ENCODE results near the gene GBE1. TPM values are rescaled to one million over a fixed set of nuclear protein-coding genes. Genes with fewer than 3 reads are reported as not detected.

Gene GBE1
- polyA plus RNA-seq, 1 of the 3 experiments (the other 2 are of a cell fraction), result 14.2 TPM

DNA sequence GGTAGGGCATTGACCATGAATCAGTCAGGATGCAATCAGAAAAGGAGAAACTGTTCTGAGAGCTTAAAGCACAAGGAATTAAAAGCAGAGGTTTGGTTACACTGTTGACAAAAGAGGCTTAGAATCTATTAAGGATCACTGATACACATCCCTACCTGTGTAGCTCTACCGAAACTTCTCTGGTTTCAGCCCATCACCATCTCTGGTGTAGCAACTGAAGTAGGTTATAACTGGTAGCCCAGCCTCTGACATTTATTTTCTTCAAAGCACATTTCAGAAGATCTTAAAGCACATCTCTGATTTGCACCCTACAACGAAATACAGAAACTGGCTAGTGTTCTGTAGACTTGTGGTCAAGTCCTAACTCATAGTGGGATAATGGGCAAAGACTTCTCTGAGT is 283.7 kb downstream of the GBE1 start:
- Histone ChIP-seq H3K9ac (no peak overlapping the region), H3F3A (replicated peaks; ENCODE audit: insufficient read depth) (no peaks in the 10 kb centered on the region), H2AFZ (ENCODE audit: low read depth) (no peak overlapping the region), H3K79me2 (ENCODE audit: insufficient read depth) (no peaks in the 10 kb centered on the region), H3K4me3 (ENCODE audit: low read depth in 2 of 2, low read length in 1 of 2) (no peak overlapping the region), H3K9me3 (no peaks in the 10 kb centered on the region), H3K4me2 (no peak overlapping the region), H3K27me3 (ENCODE audit: insufficient read depth) (no peaks in the 10 kb centered on the region), H4K20me1 (ENCODE audit: insufficient read depth) (no peaks in the 10 kb centered on the region), H3K9me2 (no peaks in the 10 kb centered on the region), H3K27ac (ENCODE audit: low read depth in 2 of 2, low read length in 1 of 2) (no peak overlapping the region), H3K4me1 (ENCODE audit: control insufficient read depth in 1 of 2, insufficient read depth in 2 of 2, low read depth in 1 of 2, low read length in 1 of 2) (no peaks in the 10 kb centered on the region), H3K36me3 (replicated peaks in 1 of 2; ENCODE audit: control insufficient read depth in 1 of 2, insufficient read depth in 2 of 2, low read length in 1 of 2) (no peaks in the 10 kb centered on the region)
- no peak for DNase-seq
- POLR2A ChIA-PET, result no interaction called here
- 74% methylated on average over 2 of the region's 2 CpGs for WGBS (ENCODE audit: low lambda C conversion rate)
- TF ChIP-seq ELF1 (IDR thresholded peaks at IDR 0.05) (no peak), POLR2AphosphoS5 (IDR thresholded peaks at IDR 0.05; ENCODE audit: low read depth, low read length) (no peak), RXRA (IDR thresholded peaks at IDR 0.05; ENCODE audit: borderline replicate concordance, low read depth) (no peak), MEF2A (IDR thresholded peaks at IDR 0.05; ENCODE audit: borderline replicate concordance, low read depth) (no peak), EZH2phosphoT487 (IDR thresholded peaks at IDR 0.05; ENCODE audit: borderline replicate concordance, low read depth) (no peak), GABPA (IDR thresholded peaks at IDR 0.05; ENCODE audit: low read depth) (no peak), TCF12 (IDR thresholded peaks at IDR 0.05) (no peak), RAD21 (IDR thresholded peaks at IDR 0.05; ENCODE audit: low read length) (no peak), SIN3A (IDR thresholded peaks at IDR 0.05; ENCODE audit: borderline replicate concordance, low read depth, low read length) (no peak), YY1 (IDR thresholded peaks at IDR 0.05; ENCODE audit: low read depth) (no peak)
- TF ChIP-seq, protein P1, sequence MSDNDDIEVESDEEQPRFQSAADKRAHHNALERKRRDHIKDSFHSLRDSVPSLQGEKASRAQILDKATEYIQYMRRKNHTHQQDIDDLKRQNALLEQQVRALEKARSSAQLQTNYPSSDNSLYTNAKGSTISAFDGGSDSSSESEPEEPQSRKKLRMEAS (IDR thresholded peaks at IDR 0.05; ENCODE audit: low read depth), result no peak
- TF ChIP-seq, protein P2, sequence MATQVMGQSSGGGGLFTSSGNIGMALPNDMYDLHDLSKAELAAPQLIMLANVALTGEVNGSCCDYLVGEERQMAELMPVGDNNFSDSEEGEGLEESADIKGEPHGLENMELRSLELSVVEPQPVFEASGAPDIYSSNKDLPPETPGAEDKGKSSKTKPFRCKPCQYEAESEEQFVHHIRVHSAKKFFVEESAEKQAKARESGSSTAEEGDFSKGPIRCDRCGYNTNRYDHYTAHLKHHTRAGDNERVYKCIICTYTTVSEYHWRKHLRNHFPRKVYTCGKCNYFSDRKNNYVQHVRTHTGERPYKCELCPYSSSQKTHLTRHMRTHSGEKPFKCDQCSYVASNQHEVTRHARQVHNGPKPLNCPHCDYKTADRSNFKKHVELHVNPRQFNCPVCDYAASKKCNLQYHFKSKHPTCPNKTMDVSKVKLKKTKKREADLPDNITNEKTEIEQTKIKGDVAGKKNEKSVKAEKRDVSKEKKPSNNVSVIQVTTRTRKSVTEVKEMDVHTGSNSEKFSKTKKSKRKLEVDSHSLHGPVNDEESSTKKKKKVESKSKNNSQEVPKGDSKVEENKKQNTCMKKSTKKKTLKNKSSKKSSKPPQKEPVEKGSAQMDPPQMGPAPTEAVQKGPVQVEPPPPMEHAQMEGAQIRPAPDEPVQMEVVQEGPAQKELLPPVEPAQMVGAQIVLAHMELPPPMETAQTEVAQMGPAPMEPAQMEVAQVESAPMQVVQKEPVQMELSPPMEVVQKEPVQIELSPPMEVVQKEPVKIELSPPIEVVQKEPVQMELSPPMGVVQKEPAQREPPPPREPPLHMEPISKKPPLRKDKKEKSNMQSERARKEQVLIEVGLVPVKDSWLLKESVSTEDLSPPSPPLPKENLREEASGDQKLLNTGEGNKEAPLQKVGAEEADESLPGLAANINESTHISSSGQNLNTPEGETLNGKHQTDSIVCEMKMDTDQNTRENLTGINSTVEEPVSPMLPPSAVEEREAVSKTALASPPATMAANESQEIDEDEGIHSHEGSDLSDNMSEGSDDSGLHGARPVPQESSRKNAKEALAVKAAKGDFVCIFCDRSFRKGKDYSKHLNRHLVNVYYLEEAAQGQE (IDR thresholded peaks at IDR 0.05; ENCODE audit: low read depth, low read length), result no peak
- TF ChIP-seq, protein P3, sequence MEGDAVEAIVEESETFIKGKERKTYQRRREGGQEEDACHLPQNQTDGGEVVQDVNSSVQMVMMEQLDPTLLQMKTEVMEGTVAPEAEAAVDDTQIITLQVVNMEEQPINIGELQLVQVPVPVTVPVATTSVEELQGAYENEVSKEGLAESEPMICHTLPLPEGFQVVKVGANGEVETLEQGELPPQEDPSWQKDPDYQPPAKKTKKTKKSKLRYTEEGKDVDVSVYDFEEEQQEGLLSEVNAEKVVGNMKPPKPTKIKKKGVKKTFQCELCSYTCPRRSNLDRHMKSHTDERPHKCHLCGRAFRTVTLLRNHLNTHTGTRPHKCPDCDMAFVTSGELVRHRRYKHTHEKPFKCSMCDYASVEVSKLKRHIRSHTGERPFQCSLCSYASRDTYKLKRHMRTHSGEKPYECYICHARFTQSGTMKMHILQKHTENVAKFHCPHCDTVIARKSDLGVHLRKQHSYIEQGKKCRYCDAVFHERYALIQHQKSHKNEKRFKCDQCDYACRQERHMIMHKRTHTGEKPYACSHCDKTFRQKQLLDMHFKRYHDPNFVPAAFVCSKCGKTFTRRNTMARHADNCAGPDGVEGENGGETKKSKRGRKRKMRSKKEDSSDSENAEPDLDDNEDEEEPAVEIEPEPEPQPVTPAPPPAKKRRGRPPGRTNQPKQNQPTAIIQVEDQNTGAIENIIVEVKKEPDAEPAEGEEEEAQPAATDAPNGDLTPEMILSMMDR (IDR thresholded peaks at IDR 0.05), result no peak
- CTCF ChIA-PET, result interaction anchor here (5.7 kb wide), 1 partner anchor 12 kb away, joined by 35 read pairs; no protein-coding TSS in a partner anchor

DNA sequence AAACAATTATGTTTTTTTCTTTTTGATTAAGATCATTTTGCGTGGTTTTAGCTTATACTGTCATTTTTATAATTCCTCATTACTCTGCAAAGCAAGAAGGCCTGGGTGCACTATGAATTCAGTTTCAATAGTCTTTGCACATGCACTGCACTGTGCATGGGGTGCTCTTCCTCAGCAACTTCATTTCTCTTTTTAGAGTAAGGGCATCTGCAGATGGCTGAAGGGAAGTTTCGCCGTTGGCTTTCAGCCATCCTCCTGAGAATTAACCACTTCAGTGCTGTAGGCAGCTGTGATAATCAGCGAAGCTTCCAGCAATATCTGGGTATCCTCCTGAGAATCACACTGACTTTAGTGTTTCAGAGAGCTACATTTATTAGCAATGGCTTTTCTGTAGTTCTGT is 284.8 kb downstream of the GBE1 start:
- WGBS (ENCODE audit: low lambda C conversion rate), result 59% methylated on average over 3 of the region's 4 CpGs
- Histone ChIP-seq H3K9me2 (no peaks in the 10 kb centered on the region), H3K4me2 (no peak overlapping the region), H3K4me1 (ENCODE audit: control insufficient read depth in 1 of 2, insufficient read depth in 2 of 2, low read depth in 1 of 2, low read length in 1 of 2) (no peaks in the 10 kb centered on the region), H3K79me2 (ENCODE audit: insufficient read depth) (no peaks in the 10 kb centered on the region), H2AFZ (ENCODE audit: low read depth) (no peak overlapping the region), H3K9ac (no peak overlapping the region), H4K20me1 (ENCODE audit: insufficient read depth) (no peaks in the 10 kb centered on the region), H3F3A (replicated peaks; ENCODE audit: insufficient read depth) (no peaks in the 10 kb centered on the region), H3K36me3 (replicated peaks in 1 of 2; ENCODE audit: control insufficient read depth in 1 of 2, insufficient read depth in 2 of 2, low read length in 1 of 2) (no peaks in the 10 kb centered on the region), H3K27me3 (ENCODE audit: insufficient read depth) (no peaks in the 10 kb centered on the region), H3K9me3 (no peaks in the 10 kb centered on the region), H3K27ac (ENCODE audit: low read depth in 2 of 2, low read length in 1 of 2) (no peak overlapping the region), H3K4me3 (ENCODE audit: low read depth in 2 of 2, low read length in 1 of 2) (no peak overlapping the region)
- ChIA-PET CTCF (interaction anchor here (5.7 kb wide), 1 partner anchor 13 kb away, joined by 35 read pairs; no protein-coding TSS in a partner anchor), POLR2A (no interaction called here)
- no peak for DNase-seq
- TF ChIP-seq EZH2phosphoT487 (IDR thresholded peaks at IDR 0.05; ENCODE audit: borderline replicate concordance, low read depth) (no peak), TAF1 (IDR thresholded peaks at IDR 0.05; ENCODE audit: borderline replicate concordance, low read depth, low read length) (no peak), RCOR1 (IDR thresholded peaks at IDR 0.05; ENCODE audit: low read length) (no peak), MXI1 (IDR thresholded peaks at IDR 0.05; ENCODE audit: low read depth, low read length) (no peak), SMC3 (IDR thresholded peaks at IDR 0.05; ENCODE audit: low read depth, low read length) (no peak)
- TF ChIP-seq, protein P4, sequence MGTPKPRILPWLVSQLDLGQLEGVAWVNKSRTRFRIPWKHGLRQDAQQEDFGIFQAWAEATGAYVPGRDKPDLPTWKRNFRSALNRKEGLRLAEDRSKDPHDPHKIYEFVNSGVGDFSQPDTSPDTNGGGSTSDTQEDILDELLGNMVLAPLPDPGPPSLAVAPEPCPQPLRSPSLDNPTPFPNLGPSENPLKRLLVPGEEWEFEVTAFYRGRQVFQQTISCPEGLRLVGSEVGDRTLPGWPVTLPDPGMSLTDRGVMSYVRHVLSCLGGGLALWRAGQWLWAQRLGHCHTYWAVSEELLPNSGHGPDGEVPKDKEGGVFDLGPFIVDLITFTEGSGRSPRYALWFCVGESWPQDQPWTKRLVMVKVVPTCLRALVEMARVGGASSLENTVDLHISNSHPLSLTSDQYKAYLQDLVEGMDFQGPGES (IDR thresholded peaks at IDR 0.05; ENCODE audit: low read depth, low read length), result no peak
- TF ChIP-seq, protein P2 (IDR thresholded peaks at IDR 0.05; ENCODE audit: low read depth, low read length), result no peak
